ENCODE data around the gene ACOT6.
"Not testable (repeated sequence)": the region's sequence is repeated elsewhere in the genome, so short reads cannot be mapped to it uniquely, and the experiment has no call there.

The ACOT6 gene

GRCh38 chr14:73655851-73656250, 43.5 kb downstream of the ACOT6 start:
- DNase-seq: no peak

GRCh38 chr14:73659202-73659601, 46.9 kb downstream of the ACOT6 start:
- not testable (repeated sequence) for DNase-seq

GRCh38 chr14:73660511-73660910, 48.2 kb downstream of the ACOT6 start:
- no peak for DNase-seq

GRCh38 chr14:73661872-73662271, 49.6 kb downstream of the ACOT6 start:
- DNase-seq: no peak

- no peak for DNase-seq
Observed at GRCh38 chr14:73662487-73662943, 50.2 kb downstream of the ACOT6 start.

DNA sequence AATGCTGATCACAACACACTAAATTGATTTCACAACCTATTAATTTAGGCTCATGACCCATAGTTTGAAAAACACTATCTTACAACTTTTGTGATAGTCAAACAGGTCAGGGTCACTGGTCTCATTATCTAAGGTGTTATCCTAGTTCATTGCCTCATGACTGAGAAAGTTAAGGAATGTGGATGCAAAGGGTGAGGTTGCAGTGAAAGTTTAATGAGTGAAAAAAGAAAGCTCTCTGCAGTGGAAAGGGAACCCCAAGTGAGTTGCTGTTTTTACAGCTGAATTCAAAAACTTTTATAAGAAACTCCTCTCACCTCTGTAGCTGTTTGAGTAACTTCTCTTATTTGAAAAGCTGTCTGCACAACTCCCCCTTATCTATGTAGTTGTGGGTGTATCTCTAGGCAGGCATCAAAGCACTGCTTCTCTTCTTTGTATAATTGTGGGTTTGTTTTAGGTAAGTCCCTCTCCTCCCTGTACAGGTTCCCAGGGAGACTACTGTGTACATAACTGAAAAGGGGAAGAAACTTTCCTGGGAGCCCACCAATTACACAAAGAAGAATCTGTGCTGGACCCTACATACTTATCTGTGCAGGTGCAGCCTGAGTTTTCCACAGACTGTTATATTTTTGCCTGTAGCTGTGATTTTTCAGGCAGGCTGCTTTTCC, 51.4 kb downstream of the ACOT6 start:
- DNase-seq: no peak

DNA sequence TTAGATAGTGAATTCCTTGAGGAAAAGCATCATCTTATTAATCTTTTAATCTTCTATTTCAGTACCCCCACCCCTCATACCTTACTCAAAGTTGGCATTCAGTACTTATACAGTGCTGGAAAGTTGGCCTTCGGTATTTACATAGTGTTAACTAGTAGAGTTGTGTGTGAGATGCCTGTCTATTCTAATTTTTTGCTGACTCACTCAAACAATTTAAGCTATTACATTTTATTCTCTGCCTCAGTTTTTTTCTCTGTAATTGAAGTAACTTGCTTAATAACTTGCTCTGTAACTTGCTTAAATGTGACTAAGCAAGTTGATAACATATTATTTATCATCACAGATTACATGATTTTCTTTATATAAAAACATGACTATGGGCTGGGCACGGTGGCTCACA, 52.8 kb downstream of the ACOT6 start:
- no peak for DNase-seq

DNA sequence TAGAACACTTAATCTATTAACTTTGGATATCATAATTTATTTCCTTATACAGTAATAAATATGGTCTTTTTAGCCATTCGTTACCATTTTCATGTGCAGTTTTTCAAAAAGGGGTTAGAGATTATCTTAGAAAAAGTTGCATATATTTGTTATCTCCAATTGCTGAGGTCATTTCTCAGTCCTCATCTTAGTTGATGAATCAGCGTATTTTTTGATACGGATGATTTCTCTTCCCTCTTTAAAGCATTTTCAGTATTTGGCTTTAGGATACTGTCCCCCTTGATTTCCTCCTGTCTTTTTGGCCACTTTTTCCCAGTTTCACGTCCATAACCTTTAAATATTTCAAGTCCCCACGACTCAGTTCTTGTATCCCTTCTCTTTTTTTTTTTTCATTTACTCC, 54.3 kb downstream of the ACOT6 start:
- DNase-seq: no peak

DNA sequence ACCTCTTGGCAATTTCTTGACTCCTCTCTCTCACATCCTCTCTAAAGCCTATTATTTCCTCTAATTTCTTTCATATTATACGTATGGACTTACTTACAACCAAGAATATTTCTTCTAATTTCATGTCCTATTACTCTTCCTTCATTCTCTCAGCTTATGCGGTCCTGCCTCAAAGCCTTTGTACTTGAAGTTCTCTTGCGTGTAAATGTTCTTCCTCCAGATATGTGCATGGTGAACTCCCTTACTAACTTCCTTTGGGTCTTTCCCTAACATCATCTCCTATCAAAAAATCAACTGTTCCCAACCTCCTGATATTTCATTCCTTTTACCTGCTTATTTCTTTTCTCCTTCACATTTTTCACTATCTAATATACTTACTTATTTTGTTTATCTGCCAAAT, 55.5 kb downstream of the ACOT6 start:
- DNase-seq: no peak
